Neural progenitor cell (in vitro differentiated cells): ENCODE measurements around the gene TREML2.

ENCODE experiments used
- EZH2 ChIP-seq: fragments of 200-600 bp; sonication (generic); IDR thresholded peaks from 2 replicates; pipeline ENCODE4 v1.6.1; 2017; ENCODE audit warnings: antibody characterized with exemption, mild to moderate bottlenecking, moderate library complexity
- TF ChIP-seq, protein P1 (sequence below): fragments of 200-600 bp; sonication (generic); IDR thresholded peaks from 2 replicates; pipeline ENCODE4 v1.5.1; 2017; ENCODE audit warnings: antibody characterized with exemption, mild to moderate bottlenecking

DNA sequence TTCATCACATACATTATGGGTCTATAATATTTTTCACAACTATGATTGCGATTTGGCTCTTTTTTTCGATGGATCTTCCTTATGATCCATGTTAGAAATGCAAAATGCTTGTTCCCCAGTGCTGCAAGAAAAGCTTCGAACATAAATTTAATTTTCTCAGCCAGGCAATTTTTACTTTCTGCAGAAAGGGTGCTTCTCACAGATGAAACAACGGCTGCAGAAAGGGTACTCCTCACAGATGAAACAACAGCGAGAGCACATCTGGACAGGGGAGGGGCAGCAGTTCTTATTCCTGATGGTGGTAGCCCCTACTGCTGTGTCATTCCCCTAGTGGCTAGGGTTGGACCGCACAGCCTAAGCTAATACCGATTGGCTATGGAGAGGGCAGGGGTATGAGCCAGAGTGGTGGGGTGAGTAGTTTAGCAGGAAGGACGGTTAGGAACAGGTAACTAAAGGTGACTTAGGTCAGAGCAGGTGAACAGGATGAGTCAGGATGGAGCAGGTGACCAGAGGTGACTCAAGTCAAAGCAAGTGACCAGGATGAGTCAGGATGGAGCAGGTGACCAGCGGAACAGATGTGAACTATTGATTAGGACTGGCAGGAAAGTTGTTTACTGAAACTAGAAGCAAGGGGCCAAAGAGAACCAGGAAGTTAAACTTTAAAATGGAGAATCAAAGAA, 13.8 kb upstream of the TREML2 start:
- TF ChIP-seq, protein P1, sequence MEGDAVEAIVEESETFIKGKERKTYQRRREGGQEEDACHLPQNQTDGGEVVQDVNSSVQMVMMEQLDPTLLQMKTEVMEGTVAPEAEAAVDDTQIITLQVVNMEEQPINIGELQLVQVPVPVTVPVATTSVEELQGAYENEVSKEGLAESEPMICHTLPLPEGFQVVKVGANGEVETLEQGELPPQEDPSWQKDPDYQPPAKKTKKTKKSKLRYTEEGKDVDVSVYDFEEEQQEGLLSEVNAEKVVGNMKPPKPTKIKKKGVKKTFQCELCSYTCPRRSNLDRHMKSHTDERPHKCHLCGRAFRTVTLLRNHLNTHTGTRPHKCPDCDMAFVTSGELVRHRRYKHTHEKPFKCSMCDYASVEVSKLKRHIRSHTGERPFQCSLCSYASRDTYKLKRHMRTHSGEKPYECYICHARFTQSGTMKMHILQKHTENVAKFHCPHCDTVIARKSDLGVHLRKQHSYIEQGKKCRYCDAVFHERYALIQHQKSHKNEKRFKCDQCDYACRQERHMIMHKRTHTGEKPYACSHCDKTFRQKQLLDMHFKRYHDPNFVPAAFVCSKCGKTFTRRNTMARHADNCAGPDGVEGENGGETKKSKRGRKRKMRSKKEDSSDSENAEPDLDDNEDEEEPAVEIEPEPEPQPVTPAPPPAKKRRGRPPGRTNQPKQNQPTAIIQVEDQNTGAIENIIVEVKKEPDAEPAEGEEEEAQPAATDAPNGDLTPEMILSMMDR: no peak
- no peak for TF ChIP-seq EZH2
